ENCODE data around the gene LRCH3. TPM values are rescaled to one million over a fixed set of nuclear protein-coding genes. Genes with fewer than 3 reads are reported as not detected.
"Not testable (repeated sequence)": the region's sequence is repeated elsewhere in the genome, so short reads cannot be mapped to it uniquely, and the experiment has no call there.

Gene LRCH3
- total RNA-seq, 1 experiment from 2014 or later, result 71.8 TPM

- no peaks in the 10 kb centered on the region for H3K9me3 ChIP-seq (ENCODE audit: low read depth, low read length, poor library complexity, severe bottlenecking)
- POLR2A ChIA-PET (ENCODE audit: low non-redundant PET), result interaction anchor here (0.6 kb wide), 1 partner anchor 94 kb away, joined by 4 read pairs; no protein-coding TSS in a partner anchor
- peaks cover 16% of the 10 kb centered on the region for H3K36me3 ChIP-seq (ENCODE audit: insufficient read depth, low read length, poor library complexity, severe bottlenecking)
- intact Hi-C loops (cut with micrococcal nuclease; ENCODE audit: unreplicated experiment), result no loop called here
- H3K27me3 ChIP-seq (replicated peaks; ENCODE audit: insufficient read depth, low read depth, low read length, poor library complexity), result no peaks in the 10 kb centered on the region
- no TSS peak for BruUV-seq (replicated peaks)
- CTCF ChIA-PET, result no interaction called here
- TF ChIP-seq EZH2 (IDR thresholded peaks at IDR 0.05; ENCODE audit: borderline replicate concordance, low read depth, low read length, poor library complexity, severe bottlenecking) (no peak), CTCF (conservative IDR thresholded peaks at IDR 0.05; ENCODE audit: low read depth, low read length) (no peak)
- DNase-seq (ENCODE audit: low spot score), result peak; percentile 50
- peaks cover 41% of the 10 kb centered on the region for H3K4me1 ChIP-seq (ENCODE audit: insufficient read depth, low read length, poor library complexity, severe bottlenecking)
- H3K4me3 ChIP-seq (ENCODE audit: low read depth, low read length, poor library complexity, severe bottlenecking), result no peak overlapping the region
- H3K27ac ChIP-seq (ENCODE audit: low read depth, low read length, poor library complexity, severe bottlenecking), result peak overlapping the region; percentile 93
Measured at GRCh38 chr3:197882586-197882985, 91.5 kb downstream of the LRCH3 start.

- intact Hi-C loops (cut with micrococcal nuclease; ENCODE audit: unreplicated experiment), result no loop called here
- no peaks in the 10 kb centered on the region for H3K9me3 ChIP-seq (ENCODE audit: low read depth, low read length, poor library complexity, severe bottlenecking)
- peaks cover 12% of the 10 kb centered on the region for H3K36me3 ChIP-seq (ENCODE audit: insufficient read depth, low read length, poor library complexity, severe bottlenecking)
- no peak for DNase-seq (ENCODE audit: low spot score)
- H3K4me1 ChIP-seq (ENCODE audit: insufficient read depth, low read length, poor library complexity, severe bottlenecking), result peaks cover 41% of the 10 kb centered on the region
- TF ChIP-seq EZH2 (IDR thresholded peaks at IDR 0.05; ENCODE audit: borderline replicate concordance, low read depth, low read length, poor library complexity, severe bottlenecking) (no peak), CTCF (conservative IDR thresholded peaks at IDR 0.05; ENCODE audit: low read depth, low read length) (no peak)
- H3K4me3 ChIP-seq (ENCODE audit: low read depth, low read length, poor library complexity, severe bottlenecking), result no peak overlapping the region
- POLR2A ChIA-PET (ENCODE audit: low non-redundant PET), result no interaction called here
- CTCF ChIA-PET, result no interaction called here
- H3K27ac ChIP-seq (ENCODE audit: low read depth, low read length, poor library complexity, severe bottlenecking), result peak overlapping the region; percentile 93
- no TSS peak for BruUV-seq (replicated peaks)
- H3K27me3 ChIP-seq (replicated peaks; ENCODE audit: insufficient read depth, low read depth, low read length, poor library complexity), result no peaks in the 10 kb centered on the region
Measured at GRCh38 chr3:197883541-197883940, 92.5 kb downstream of the LRCH3 start.

- intact Hi-C loops (cut with micrococcal nuclease; ENCODE audit: unreplicated experiment); POLR2A ChIA-PET (ENCODE audit: low non-redundant PET); H3K36me3 ChIP-seq (ENCODE audit: insufficient read depth, low read length, poor library complexity, severe bottlenecking); H3K27ac ChIP-seq (ENCODE audit: low read depth, low read length, poor library complexity, severe bottlenecking); H3K4me3 ChIP-seq (ENCODE audit: low read depth, low read length, poor library complexity, severe bottlenecking); H3K9me3 ChIP-seq (ENCODE audit: low read depth, low read length, poor library complexity, severe bottlenecking); DNase-seq (ENCODE audit: low spot score); H3K27me3 ChIP-seq (replicated peaks; ENCODE audit: insufficient read depth, low read depth, low read length, poor library complexity); BruUV-seq (replicated peaks); CTCF ChIA-PET: not testable (repeated sequence)
- peaks cover 41% of the 10 kb centered on the region for H3K4me1 ChIP-seq (ENCODE audit: insufficient read depth, low read length, poor library complexity, severe bottlenecking)
Measured at GRCh38 chr3:197884330-197884729, 93.3 kb downstream of the LRCH3 start.

GRCh38 chr3:197886052-197886451, 95.0 kb downstream of the LRCH3 start:
- H3K27me3 ChIP-seq (replicated peaks; ENCODE audit: insufficient read depth, low read depth, low read length, poor library complexity); H3K27ac ChIP-seq (ENCODE audit: low read depth, low read length, poor library complexity, severe bottlenecking); CTCF ChIA-PET; POLR2A ChIA-PET (ENCODE audit: low non-redundant PET); H3K9me3 ChIP-seq (ENCODE audit: low read depth, low read length, poor library complexity, severe bottlenecking); DNase-seq (ENCODE audit: low spot score); BruUV-seq (replicated peaks); H3K36me3 ChIP-seq (ENCODE audit: insufficient read depth, low read length, poor library complexity, severe bottlenecking); H3K4me3 ChIP-seq (ENCODE audit: low read depth, low read length, poor library complexity, severe bottlenecking); intact Hi-C loops (cut with micrococcal nuclease; ENCODE audit: unreplicated experiment): not testable (repeated sequence)
- H3K4me1 ChIP-seq (ENCODE audit: insufficient read depth, low read length, poor library complexity, severe bottlenecking), result peaks cover 27% of the 10 kb centered on the region

GRCh38 chr3:197887430-197888053, 96.5 kb downstream of the LRCH3 start:
- H3K27ac ChIP-seq (ENCODE audit: low read depth, low read length, poor library complexity, severe bottlenecking); BruUV-seq (replicated peaks); intact Hi-C loops (cut with micrococcal nuclease; ENCODE audit: unreplicated experiment); H3K27me3 ChIP-seq (replicated peaks; ENCODE audit: insufficient read depth, low read depth, low read length, poor library complexity); DNase-seq (ENCODE audit: low spot score); H3K4me3 ChIP-seq (ENCODE audit: low read depth, low read length, poor library complexity, severe bottlenecking); H3K9me3 ChIP-seq (ENCODE audit: low read depth, low read length, poor library complexity, severe bottlenecking); H3K36me3 ChIP-seq (ENCODE audit: insufficient read depth, low read length, poor library complexity, severe bottlenecking); POLR2A ChIA-PET (ENCODE audit: low non-redundant PET); CTCF ChIA-PET: not testable (repeated sequence)
- peaks cover 12% of the 10 kb centered on the region for H3K4me1 ChIP-seq (ENCODE audit: insufficient read depth, low read length, poor library complexity, severe bottlenecking)

Data from A673 (cell line).